Measurements from ENCODE around the gene CHCHD10.

The CHCHD10 gene

GRCh38 chr22:23787600-23787896, 19.8 kb upstream of the CHCHD10 start:
- DNase-seq = no peak

DNA sequence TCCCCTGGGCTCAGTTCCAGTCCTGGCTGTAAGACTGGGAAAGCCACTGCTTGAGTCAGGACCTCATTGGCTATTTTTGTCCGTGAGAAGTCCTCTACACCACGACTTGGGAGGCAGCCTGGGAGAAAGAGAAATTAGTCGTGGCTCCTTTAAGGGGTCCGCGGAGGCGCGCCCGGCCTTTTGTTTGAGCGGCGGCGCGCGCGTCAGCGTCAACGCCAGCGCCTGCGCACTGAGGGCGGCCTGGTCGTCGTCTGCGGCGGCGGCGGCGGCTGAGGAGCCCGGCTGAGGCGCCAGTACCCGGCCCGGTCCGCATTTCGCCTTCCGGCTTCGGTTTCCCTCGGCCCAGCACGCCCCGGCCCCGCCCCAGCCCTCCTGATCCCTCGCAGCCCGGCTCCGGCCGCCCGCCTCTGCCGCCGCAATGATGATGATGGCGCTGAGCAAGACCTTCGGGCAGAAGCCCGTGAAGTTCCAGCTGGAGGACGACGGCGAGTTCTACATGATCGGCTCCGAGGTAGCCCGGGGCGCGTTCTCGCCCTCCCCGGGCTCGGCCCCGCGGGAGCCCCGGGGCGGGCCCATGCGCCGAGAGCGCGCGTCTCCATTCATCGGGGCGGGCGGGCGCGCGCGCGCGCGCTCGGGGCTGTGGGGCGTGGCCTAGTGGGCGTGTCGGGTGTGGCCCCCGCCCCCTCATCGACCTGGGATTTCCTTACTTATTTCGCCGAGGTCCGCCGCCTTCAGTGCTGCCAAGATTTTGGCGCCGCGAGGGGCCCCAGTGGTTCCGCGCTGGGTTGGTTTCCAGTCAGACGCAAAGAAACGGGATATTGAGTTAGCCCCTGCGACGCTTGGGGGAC, 19.2 kb upstream of the CHCHD10 start, which contains the start of gene SMARCB1:
Gene SMARCB1 (plus strand): TSS at position 215 of the 848 bp plus-strand sequence. CDS start 204 bp downstream, at position 419.
- DNase-seq = peak; percentile 94

DNA sequence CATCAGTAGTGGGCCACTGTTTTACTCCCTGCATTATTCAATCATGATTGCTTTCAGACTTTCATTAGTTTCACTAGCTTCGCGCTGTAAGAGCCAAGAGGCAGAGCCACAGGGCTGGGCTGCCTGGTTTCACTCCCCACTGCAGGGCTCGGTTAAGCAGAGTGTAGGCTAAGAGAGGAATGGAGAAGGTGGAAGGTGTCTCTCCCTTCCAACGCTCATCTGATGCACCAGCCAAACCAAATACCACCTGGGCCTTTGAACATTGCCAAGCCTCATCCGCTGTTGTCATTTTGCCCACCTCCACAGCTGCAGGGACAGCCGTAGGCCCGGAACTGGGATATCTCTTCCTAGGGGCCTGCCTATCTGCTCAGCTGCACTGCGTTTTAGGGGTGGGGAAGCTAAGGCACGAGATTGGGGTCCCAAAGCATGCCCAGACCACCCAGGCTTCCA, 18.5 kb upstream of the CHCHD10 start:
- DNase-seq = no peak

DNA sequence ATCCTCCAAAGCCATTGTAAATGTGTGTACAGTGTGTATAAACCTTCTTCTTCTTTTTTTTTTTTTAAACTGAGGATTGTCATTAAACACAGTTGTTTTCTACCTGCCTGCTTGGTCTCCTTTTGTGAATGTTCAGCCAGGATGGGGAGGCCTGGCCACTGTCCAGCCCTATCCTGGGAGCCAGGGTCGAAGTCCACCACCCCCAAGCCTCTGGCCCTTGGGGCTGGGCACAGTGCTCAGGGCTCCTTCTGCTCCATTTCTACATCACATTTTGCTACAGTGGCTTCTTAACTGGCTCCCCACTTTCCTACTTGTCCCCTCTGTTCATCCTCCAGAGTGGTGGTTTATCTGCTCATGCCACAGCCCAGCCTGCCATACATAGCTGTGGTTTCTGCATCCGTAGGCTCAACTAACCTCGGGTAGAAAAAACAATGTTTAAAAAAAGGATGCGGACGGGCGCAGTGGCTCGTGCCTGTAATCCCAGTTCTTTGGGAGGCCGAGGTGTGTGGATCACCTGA, 16.5 kb upstream of the CHCHD10 start:
- peak; percentile 55 for DNase-seq

DNA sequence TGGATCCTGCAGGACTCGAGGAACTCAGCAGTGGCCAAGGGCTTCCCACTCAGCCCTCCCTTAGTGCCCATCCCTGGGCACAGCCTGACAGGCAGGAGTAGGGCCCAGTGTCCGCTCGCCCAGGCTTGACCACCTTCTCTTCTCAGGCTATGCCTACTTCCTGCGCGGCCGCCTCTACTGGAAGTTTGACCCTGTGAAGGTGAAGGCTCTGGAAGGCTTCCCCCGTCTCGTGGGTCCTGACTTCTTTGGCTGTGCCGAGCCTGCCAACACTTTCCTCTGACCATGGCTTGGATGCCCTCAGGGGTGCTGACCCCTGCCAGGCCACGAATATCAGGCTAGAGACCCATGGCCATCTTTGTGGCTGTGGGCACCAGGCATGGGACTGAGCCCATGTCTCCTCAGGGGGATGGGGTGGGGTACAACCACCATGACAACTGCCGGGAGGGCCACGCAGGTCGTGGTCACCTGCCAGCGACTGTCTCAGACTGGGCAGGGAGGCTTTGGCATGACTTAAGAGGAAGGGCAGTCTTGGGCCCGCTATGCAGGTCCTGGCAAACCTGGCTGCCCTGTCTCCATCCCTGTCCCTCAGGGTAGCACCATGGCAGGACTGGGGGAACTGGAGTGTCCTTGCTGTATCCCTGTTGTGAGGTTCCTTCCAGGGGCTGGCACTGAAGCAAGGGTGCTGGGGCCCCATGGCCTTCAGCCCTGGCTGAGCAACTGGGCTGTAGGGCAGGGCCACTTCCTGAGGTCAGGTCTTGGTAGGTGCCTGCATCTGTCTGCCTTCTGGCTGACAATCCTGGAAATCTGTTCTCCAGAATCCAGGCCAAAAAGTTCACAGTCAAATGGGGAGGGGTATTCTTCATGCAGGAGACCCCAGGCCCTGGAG, 15.7 kb upstream of the CHCHD10 start:
- no peak for DNase-seq

DNA sequence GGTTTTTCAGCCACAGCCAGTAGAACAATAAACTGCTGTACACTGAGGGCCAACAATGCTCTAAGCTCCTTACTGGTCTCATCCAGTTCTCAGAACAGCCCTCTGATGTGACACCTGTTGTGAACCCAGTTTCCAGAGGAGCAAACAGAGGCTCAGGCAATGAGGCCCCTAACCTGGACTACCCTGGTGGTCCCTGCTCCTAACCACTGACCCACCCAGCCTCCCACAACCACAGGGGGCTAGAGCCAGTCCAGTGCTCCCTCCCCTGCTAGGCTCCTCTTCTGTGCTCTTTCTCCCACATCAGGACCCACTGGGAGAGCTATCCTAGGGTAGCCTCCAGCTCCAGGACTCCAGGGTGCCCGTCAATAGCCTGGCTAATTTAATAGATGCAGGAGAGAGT, 14.9 kb upstream of the CHCHD10 start:
- no peak for DNase-seq

DNA sequence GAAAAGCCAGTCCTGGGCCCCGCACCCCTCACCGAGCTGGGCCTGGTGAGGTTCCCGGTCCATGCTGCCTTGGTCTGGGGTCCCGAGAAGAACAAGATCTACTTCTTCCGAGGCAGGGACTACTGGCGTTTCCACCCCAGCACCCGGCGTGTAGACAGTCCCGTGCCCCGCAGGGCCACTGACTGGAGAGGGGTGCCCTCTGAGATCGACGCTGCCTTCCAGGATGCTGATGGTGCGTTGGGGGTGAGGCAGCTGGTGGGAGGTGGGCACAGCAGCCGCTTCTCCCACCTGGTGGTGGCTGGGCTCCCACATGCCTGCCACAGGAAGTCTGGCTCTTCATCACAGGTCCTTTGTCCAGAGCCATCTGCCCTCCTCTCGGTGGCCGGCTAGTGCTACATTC, 14.5 kb upstream of the CHCHD10 start:
- DNase-seq = no peak

- DNase-seq = peak; percentile 70
Observed at GRCh38 chr22:23781511-23782183, 13.9 kb upstream of the CHCHD10 start.

DNA sequence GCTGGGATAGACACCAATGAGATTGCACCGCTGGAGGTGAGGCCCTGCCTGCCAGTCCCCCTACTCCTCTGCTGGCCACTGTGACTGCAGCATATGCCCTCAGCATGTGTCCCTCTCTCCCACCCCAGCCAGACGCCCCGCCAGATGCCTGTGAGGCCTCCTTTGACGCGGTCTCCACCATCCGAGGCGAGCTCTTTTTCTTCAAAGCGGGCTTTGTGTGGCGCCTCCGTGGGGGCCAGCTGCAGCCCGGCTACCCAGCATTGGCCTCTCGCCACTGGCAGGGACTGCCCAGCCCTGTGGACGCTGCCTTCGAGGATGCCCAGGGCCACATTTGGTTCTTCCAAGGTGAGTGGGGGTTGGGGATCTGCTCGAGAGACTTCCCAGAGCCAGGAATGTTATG, 13.3 kb upstream of the CHCHD10 start:
- DNase-seq = no peak

GRCh38 chr22:23780146-23780748, 12.5 kb upstream of the CHCHD10 start:
- no peak for DNase-seq

DNA sequence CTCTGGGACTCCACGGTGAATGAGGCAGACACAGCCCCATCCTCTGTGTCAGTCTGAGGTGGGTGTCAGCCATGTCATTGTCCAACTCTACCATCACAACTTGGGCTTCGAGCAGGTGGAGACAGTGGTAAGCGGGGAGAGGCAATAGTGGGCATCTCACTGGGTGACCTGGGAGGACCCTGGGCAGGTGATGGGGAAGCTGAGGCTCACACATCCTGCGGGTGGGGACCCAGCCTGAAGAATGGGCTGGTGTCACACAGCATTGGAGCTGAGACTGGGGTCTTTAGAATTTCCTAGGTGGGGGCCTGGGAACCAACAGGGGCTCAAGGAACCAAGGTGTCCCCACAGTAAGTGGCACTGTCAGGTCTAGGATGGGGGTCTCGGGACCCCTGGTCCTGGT, 12.0 kb upstream of the CHCHD10 start:
- no peak for DNase-seq

DNA sequence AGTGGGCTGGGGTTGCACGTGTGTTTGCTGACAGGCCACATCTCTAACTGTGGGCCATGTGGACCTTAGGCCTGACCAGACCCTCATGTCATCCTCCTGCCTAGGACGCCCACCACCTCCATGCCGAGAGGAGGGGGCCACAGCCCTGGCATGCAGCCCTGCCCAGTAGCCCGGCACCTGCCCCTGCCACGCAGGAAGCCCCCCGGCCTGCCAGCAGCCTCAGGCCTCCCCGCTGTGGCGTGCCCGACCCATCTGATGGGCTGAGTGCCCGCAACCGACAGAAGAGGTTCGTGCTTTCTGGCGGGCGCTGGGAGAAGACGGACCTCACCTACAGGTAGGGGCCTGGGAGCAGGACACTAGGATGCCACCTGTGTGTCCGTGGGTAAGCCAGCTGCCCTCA, 11.3 kb upstream of the CHCHD10 start:
- no peak for DNase-seq

GRCh38 chr22:23778577-23778900, 10.8 kb upstream of the CHCHD10 start:
- no peak for DNase-seq

DNA sequence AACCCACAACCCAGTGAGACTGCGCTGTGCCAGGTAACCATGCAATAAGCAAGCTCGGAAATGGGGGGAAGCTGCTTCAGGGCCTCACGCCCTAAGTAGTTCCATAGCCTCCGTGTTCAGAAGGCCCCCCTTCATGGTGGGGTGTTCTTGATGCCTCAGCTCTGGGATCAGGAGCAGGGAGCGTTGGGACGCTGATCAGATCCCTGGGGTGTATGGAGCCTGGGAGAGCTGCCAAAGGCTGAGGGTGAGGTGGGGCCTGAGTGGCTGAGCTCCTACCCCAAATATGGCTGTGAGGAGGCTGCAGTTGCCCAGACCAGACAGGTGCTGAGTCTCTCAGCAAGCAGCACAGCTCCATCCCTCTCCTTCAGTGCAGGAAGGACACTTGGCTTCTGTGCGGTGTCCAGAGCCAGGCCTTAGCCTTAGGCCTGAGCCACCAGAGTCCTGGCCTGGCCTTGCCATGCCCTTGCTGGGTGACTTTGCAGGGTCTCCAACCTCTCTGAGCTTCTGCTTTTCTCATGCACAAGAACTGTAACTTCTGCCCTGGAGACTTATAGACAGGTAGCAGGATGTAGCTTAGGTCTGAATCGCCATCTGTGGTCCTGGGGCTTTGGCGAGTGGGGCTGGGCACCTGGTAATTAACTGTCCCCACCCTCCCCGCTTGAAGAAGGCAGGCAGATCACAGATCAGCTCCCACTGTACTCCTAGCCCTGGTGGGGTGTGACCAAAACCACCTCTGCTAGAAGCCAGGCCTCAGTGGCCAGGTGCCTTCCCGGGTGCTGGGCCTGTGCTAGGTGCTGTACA, 10.2 kb upstream of the CHCHD10 start:
- DNase-seq = peak; percentile 41

DNA sequence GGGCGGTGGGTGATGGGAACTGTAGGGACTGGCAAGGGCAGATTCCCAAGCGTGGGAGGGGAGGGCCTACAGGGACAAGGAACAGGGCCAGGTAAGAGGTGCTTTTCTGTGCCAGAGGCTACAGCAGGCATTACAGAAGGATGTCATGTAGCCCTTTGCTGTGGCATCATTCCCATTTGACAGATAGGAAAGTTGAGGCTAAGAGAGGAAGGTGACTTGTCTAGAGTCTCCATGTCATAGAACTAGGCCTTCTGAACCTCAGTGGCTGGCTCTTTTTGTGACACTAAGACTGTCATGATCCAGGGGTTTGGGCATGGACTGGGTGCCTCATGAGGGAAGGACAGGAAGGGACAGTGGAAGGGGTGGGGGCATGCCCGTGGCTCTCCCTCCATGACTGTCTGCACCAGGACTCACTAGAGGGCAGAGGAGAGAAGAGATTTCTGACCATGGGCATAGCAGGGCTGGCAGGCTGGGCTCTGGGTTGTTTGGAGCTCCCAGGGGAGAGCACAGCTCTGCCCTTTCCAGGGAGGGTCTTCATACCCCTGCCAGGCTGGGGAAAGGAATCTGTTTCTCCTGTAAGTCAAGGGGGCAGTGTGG, 8.1 kb upstream of the CHCHD10 start:
- no peak for DNase-seq

DNA sequence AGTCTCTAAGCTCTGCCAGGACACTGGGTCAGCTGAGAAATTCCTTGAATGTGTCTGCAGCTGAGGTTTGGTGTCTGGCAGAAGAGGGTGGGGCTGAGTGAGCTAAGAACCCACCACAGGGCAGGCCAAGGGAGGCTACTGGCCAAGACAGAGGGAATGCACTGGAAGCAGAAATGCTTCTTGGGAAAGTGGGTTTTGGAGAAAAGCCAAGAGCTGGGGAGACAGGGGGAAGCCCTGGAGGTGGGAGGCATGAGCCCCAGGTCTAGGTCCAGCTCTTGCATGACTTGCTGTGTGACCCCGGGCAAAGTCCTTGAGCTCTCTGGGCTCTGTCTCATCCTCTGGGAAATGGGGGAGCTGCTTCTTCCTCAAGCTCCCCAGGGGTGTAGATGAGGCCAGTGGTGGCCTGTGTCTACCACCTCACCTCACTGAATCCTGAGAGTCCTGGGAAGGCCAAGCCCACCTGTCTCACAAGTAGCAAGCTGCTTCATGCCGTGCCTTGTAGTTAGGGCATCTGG, 7.2 kb upstream of the CHCHD10 start:
- DNase-seq = peak; percentile 68

- DNase-seq = no peak
Observed at GRCh38 chr22:23774114-23774921, 6.5 kb upstream of the CHCHD10 start.

GRCh38 chr22:23773483-23774113, 5.8 kb upstream of the CHCHD10 start:
- DNase-seq = no peak

DNA sequence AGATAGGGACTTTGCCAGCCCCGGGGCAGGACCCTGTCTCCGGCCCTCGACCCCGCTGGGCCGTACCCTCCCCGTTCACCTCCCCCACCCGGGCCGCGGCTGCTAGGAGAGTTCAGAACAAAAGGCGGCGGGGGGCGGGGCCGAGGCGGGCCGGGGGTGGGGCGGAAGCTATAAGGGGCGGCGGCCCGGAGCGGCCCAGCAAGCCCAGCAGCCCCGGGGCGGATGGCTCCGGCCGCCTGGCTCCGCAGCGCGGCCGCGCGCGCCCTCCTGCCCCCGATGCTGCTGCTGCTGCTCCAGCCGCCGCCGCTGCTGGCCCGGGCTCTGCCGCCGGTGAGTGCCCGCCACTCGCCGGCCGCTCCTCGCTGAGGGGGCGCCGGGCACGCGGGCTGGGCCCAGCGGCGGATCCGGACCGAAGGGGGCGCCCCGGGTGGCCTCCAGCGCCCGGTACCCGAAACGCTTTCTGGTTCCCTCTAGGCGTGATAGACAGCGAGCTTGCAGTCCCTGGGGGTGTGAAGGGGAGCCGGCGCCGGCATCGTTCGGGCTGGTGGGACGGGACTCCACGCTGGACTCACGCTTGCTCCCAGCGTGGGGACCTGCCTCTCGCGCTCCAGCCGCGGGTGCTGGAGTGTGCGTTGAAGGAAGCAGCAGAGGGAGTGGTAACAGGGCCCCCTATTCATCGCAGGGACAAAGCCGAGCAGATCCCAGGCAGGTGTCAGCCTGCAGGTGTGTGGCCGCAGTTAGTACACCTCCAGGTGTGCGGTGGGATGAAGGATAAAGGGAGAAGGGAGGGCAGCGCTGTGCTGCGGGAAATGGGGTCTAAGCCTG, 5.1 kb upstream of the CHCHD10 start, which contains the start of gene MMP11:
Gene MMP11 (plus strand): TSS at position 201 of the 825 bp plus-strand sequence. CDS start 22 bp downstream, at position 223.
- DNase-seq = peak; percentile 60

Data from fibroblast of skin of scalp (primary cell).